ENCODE data around the gene OSBPL6. TPM values are rescaled to one million over a fixed set of nuclear protein-coding genes. Genes with fewer than 3 reads are reported as not detected.

Gene OSBPL6
- total and polyA plus RNA-seq, 7 donors, result 0.23 to 3.2 (median 1.5) TPM

- H3K4me1 ChIP-seq, result no peaks in the 10 kb centered on the region
- no peak overlapping the region for H3K27ac ChIP-seq
- intact Hi-C loops (cut with DNase I), result no loop called here
- H3K36me3 ChIP-seq, result no peaks in the 10 kb centered on the region
- 91 to 98% methylated on average over 1 of the region's 1 CpG for WGBS, 2 donors
- TF ChIP-seq CTCF (IDR thresholded peaks at IDR 0.05) (no peak), POLR2AphosphoS5 (IDR thresholded peaks at IDR 0.05) (no peak), POLR2A (IDR thresholded peaks at IDR 0.05) (no peak), EP300 (IDR thresholded peaks at IDR 0.05) (no peak)
- H3K4me3 ChIP-seq, result no peak overlapping the region
- no peaks in the 10 kb centered on the region for H3K27me3 ChIP-seq
- no peak for DNase-seq
- H3K9me3 ChIP-seq, result peaks cover 0 to 3% (median 0%) of the 10 kb centered on the region in 4 donors
These were observed 38.8 kb upstream of the OSBPL6 start for GRCh38 chr2:178155524-178155923.

GRCh38 chr2:178157574-178157973 lies 36.7 kb upstream of the OSBPL6 start:
- Histone ChIP-seq H3K27me3 (no peaks in the 10 kb centered on the region), H3K36me3 (no peaks in the 10 kb centered on the region), H3K4me3 (no peak overlapping the region), H3K9me3 (peaks cover 0 to 3% (median 0%) of the 10 kb centered on the region in 4 donors), H3K27ac (no peak overlapping the region), H3K4me1 (no peaks in the 10 kb centered on the region)
- intact Hi-C loops (cut with DNase I), result no loop called here
- TF ChIP-seq POLR2AphosphoS5 (IDR thresholded peaks at IDR 0.05) (no peak), POLR2A (IDR thresholded peaks at IDR 0.05) (no peak), EP300 (IDR thresholded peaks at IDR 0.05) (no peak), CTCF (IDR thresholded peaks at IDR 0.05) (no peak)
- DNase-seq, result no peak
- 89 to 95% methylated on average over 5 of the region's 5 CpGs for WGBS, 2 donors

GRCh38 chr2:178159966-178160365 lies 34.3 kb upstream of the OSBPL6 start:
- Histone ChIP-seq H3K4me3 (no peak overlapping the region), H3K27ac (no peak overlapping the region), H3K9me3 (peaks cover 0 to 3% (median 0%) of the 10 kb centered on the region in 4 donors), H3K27me3 (no peaks in the 10 kb centered on the region), H3K4me1 (no peaks in the 10 kb centered on the region), H3K36me3 (no peaks in the 10 kb centered on the region)
- TF ChIP-seq CTCF (IDR thresholded peaks at IDR 0.05), result no peak
- TF ChIP-seq POLR2A (IDR thresholded peaks at IDR 0.05), result no peak
- TF ChIP-seq POLR2AphosphoS5 (IDR thresholded peaks at IDR 0.05), result no peak
- TF ChIP-seq EP300 (IDR thresholded peaks at IDR 0.05), result no peak
- intact Hi-C loops (cut with DNase I), result no loop called here
- 66 to 85% methylated on average over 1 of the region's 1 CpG for WGBS, 2 donors
- no peak for DNase-seq

GRCh38 chr2:178160601-178161000 lies 33.7 kb upstream of the OSBPL6 start:
- no peak for DNase-seq
- 98% methylated on average over 1 of the region's 1 CpG for WGBS, 2 donors
- no peaks in the 10 kb centered on the region for H3K36me3 ChIP-seq
- no peaks in the 10 kb centered on the region for H3K4me1 ChIP-seq
- no peak for TF ChIP-seq POLR2AphosphoS5 (IDR thresholded peaks at IDR 0.05)
- TF ChIP-seq EP300 (IDR thresholded peaks at IDR 0.05), result no peak
- no peak for TF ChIP-seq POLR2A (IDR thresholded peaks at IDR 0.05)
- no peak for TF ChIP-seq CTCF (IDR thresholded peaks at IDR 0.05)
- intact Hi-C loops (cut with DNase I), result no loop called here
- no peaks in the 10 kb centered on the region for H3K27me3 ChIP-seq
- H3K4me3 ChIP-seq, result no peak overlapping the region
- H3K9me3 ChIP-seq, result peaks cover 0 to 3% (median 0%) of the 10 kb centered on the region in 4 donors
- no peak overlapping the region for H3K27ac ChIP-seq

- Histone ChIP-seq H3K9me3 (no peaks in the 10 kb centered on the region), H3K36me3 (no peaks in the 10 kb centered on the region), H3K4me3 (no peak overlapping the region), H3K27ac (no peak overlapping the region), H3K4me1 (peaks cover 0 to 7% (median 0%) of the 10 kb centered on the region in 4 donors), H3K27me3 (no peaks in the 10 kb centered on the region)
- 66 to 70% methylated on average over 4 of the region's 4 CpGs for WGBS, 2 donors
- no peak for DNase-seq
- TF ChIP-seq POLR2A (IDR thresholded peaks at IDR 0.05), result no peak
- TF ChIP-seq CTCF (IDR thresholded peaks at IDR 0.05), result no peak
- TF ChIP-seq EP300 (IDR thresholded peaks at IDR 0.05), result no peak
- TF ChIP-seq POLR2AphosphoS5 (IDR thresholded peaks at IDR 0.05), result no peak
- intact Hi-C loops (cut with DNase I), result no loop called here
These were observed 30.9 kb upstream of the OSBPL6 start for GRCh38 chr2:178163395-178163794.

Data from sigmoid colon (tissue), 7 donors.